Coronary artery (tissue), 2 donors: Measurements from ENCODE around the gene JADE2.
"Not testable (repeated sequence)": the region's sequence is repeated elsewhere in the genome, so short reads cannot be mapped to it uniquely, and the experiment has no call there.

Experiments used
- DNase-seq: peaks from one replicate; pipeline ENCODE4 v3.0.0-alpha.2; 2017; ENCODE audit warnings: low spot score
- H3K27ac ChIP-seq, 2 donors: fragments of 200-600 bp; sonication (generic); one replicate each; pipeline ENCODE4 v1.5.1; 2016 to 2019
- H3K4me3 ChIP-seq: fragments of 200-600 bp; sonication (generic); 2 replicates; pipeline ENCODE4 v1.5.1; 2016; ENCODE audit warnings: mild to moderate bottlenecking, moderate library complexity
- TF ChIP-seq, protein P1 (sequence below): fragments of 200-600 bp; sonication (generic); IDR thresholded peaks from one replicate; pipeline ENCODE4 v1.5.1; 2019; ENCODE audit warnings: antibody characterized with exemption

Gene JADE2

DNA sequence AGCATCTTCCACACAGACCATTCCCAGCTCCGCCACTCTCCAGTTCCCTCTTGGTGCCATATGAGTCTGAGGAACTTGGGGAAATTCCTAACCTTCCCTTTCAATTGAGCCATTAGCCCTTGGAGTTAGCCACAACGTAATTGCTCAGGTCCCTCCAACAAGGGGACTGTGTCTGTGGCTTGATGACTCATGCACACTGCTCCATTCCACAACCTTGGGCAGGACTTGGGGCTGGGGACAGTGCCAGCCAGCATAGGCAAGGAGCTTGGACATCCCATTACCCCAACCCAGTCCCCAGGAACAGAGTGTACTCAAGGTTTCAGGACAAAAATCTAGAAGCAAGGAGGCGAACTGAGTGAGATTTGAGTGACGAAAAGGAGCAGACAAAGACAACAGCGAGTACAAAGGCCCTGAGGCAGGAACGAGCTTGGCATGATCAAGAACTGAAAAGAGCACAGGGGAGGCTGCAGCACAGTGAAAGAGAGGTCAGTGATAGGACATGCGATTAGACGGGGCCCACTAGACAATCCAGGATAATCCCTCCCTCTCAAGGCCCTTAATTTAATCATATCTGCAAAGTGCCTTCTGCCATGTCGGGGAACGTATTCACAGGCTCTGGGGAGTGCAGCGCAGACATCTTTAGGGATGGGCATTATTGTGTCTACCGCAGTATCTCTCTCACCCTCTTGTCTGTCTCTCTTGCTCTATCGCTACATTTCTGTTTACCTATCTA is 16.0 kb upstream of the JADE2 start:
- Histone ChIP-seq H3K4me3 (no peak overlapping the region), H3K27ac (no peak overlapping the region)
- TF ChIP-seq, protein P1, sequence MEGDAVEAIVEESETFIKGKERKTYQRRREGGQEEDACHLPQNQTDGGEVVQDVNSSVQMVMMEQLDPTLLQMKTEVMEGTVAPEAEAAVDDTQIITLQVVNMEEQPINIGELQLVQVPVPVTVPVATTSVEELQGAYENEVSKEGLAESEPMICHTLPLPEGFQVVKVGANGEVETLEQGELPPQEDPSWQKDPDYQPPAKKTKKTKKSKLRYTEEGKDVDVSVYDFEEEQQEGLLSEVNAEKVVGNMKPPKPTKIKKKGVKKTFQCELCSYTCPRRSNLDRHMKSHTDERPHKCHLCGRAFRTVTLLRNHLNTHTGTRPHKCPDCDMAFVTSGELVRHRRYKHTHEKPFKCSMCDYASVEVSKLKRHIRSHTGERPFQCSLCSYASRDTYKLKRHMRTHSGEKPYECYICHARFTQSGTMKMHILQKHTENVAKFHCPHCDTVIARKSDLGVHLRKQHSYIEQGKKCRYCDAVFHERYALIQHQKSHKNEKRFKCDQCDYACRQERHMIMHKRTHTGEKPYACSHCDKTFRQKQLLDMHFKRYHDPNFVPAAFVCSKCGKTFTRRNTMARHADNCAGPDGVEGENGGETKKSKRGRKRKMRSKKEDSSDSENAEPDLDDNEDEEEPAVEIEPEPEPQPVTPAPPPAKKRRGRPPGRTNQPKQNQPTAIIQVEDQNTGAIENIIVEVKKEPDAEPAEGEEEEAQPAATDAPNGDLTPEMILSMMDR, result no peak
- no peak for DNase-seq

DNA sequence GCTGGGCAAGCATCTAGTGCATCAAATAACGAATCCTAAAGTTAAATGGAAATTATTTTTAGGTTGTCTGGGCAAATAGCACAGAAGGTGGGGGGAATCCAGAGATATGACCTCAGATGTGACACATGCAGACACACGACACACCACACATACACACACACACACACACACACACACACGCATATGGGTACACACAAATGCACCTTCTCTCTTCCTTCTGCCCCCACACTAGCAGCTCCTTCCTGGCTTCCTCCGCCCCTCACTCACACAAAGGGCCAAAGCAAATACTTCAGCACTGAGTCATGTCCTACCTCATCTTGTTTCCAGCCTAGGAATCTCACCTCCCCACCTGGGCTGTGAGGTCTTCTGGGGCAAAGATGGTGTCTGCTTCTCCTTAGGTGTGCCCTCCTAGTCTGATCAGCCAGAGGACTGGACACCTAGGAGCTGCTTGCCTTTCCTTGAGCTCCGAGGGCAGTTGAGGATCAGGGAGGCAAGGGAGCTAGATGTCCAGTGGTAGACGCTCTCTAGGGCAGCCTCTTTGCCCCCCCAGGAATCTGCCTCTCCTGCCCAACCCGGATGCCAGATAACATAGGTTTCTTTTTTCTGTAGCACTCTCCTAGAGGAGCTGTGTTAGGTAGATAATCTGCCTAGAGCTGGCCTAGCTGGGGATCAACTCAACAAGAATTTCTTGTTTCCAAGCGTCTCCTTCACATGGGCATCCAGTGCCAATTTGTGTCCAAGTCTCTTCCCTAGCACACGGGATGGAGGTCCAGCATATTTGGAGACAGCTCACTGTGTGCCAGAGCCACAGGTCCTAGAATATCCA is 14.3 kb upstream of the JADE2 start:
- no peak for DNase-seq
- Histone ChIP-seq H3K4me3 (no peak overlapping the region), H3K27ac (peak overlapping the region in 1 of 2 donors; percentile 15)
- TF ChIP-seq, protein P1, result no peak

DNA sequence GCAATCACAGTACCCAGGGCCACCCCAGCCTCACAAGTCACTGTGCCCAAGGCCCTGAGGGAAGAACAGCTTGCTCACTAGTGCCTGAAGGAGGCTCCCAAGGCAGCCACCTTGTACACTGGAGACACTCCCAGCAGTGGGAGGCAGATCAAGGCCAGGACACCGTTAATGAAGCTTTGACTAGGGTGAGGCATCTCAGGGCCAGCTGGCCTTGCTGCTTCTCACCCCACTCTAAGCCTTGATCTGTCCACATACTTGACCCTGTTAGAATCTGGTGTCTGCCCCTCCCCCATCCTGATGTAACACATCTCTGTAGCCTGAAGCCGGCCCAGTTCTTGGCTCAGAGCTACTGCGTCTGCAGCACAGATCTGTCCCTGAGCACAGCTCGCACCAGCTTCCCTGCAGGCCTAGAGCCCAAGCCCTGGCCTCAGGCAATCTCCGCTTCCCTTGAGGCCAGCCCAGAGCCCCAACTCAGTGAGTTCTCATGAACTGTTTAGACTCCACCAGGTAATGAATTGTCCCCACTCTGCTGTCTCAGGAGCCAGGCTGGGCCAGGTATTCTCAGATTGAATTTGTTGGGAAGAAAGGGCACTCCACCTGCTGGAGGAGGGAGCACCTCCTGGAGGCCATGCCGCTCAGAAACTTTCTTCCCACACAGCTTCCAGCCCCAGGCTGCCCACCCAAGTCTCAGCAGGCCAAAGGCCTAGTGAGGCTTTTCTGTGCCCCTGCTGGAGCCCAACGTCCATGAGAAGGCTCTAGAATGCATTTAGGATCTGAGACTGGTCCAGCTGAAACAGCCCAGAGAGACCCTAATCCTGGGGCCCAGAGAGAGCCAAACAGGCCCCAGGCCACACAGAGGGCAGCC is 13.4 kb upstream of the JADE2 start:
- DNase-seq, result no peak
- H3K4me3 ChIP-seq, result no peak overlapping the region
- peak overlapping the region in 1 of 2 donors; percentile 15 for H3K27ac ChIP-seq
- TF ChIP-seq, protein P1, result no peak

DNA sequence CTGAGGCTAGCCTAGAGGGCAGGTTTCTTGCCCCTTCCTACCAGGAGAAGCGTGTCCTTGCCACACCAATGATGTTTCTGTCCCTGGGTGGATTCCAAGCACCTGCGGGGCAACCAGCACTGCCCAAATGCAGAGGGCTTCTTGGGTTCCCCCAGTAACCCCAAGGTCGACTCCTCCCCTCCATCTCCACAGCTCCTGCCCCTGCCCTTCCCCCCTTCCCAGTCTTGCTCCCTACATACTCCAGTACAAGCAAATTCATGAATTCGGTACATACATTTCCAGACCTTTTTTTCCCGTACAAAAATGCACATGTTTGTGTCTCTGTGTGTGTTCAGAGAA is 12.8 kb upstream of the JADE2 start:
- no peak for DNase-seq
- no peak overlapping the region for H3K4me3 ChIP-seq
- TF ChIP-seq, protein P1, result no peak
- peak overlapping the region in 1 of 2 donors; percentile 15 for H3K27ac ChIP-seq

DNA sequence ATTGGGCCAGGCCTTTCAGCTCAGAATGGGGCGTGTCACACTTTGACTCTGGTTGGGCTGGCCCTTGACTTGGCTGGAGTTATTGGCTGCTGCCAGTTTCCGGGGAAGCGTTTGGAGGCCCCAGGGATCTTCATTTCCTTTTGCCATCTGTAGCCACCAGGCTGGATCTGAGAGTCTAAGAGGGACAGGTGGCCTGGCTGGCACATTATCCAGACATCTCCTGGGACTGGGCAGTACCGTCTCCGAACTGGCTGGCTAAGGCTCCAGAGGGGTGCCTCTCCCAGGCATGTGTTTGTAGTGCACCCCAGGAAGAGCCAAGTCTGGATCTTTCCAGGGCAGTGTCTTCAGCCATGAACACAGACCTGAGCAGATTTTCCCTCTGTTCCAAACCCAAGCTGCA is 9.7 kb upstream of the JADE2 start:
- no peak for DNase-seq
- TF ChIP-seq, protein P1, result no peak
- H3K27ac ChIP-seq, result no peak overlapping the region
- no peak overlapping the region for H3K4me3 ChIP-seq

DNA sequence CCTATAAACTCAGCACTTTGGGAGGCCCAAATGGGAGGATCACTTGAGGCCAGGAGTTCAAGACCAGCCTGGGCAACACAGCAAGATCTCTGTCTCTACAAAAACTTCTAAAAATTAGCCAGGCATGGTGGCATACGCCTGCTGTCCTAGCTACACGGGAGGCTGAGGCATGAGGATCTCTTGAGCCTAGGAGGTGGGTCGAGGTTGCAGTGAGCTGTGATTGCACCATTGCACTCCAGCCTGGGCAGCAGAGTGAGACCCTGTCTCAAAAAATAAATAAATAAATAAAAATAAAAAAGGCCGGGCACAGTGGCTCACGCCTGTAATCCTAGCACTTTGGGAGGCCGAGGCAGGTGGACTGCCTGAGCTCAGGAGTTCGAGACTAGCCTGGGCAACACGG is 8.5 kb upstream of the JADE2 start:
- H3K27ac ChIP-seq, DNase-seq: not testable (repeated sequence)

DNA sequence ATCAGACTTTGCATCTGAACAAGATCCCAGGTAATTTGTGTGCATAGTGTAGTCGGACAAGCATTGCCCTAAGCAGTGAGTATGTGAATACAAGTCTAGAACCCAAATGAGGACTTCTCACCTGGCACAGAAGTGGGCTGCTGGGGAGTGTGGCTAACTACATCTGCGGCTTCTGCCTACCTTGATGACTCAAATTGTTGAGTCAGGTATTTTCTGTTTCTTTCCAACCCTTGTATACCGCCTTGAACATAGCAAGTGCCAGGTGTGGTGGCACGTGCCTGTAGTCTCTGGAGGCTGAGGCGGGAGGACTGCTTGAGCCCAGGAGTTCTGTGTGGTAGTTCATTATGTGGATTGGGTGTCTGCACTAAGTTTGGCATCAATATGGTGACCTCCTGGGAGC is 7.9 kb upstream of the JADE2 start:
- TF ChIP-seq, protein P1, result no peak

More for the DNA sequence above, 8.5 kb upstream of the JADE2 start:
- not testable (repeated sequence) for H3K4me3 ChIP-seq

More for the DNA sequence above, 7.9 kb upstream of the JADE2 start:
- Histone ChIP-seq H3K27ac (no peak overlapping the region), H3K4me3 (no peak overlapping the region)
- no peak for DNase-seq
